SK-N-SH treated with all-trans-retinoic acid at 6 μM for 48 hours (cell line): ENCODE measurements around the gene TOP1.

Experiments
- ARNTL ChIP-seq: fragments of 450-650 bp; formaldehyde crosslinking; IDR thresholded peaks from 2 replicates; pipeline ENCODE4 v1.5.0; 2020; ENCODE audit warnings: low read depth, mild to moderate bottlenecking, moderate library complexity, borderline replicate concordance
- CSDC2 ChIP-seq: fragments of 250-450 bp; sonication (Bioruptor Pico); IDR thresholded peaks from 2 replicates; pipeline ENCODE4 v1.5.0; 2020; ENCODE audit warnings: mild to moderate bottlenecking, moderate library complexity
- RARB ChIP-seq: fragments of 250-450 bp; sonication (Bioruptor Pico); IDR thresholded peaks from 2 replicates; pipeline ENCODE4 v1.8.0; 2021; ENCODE audit warnings: mild to moderate bottlenecking, moderate library complexity
- TOX ChIP-seq: fragments of 250-450 bp; sonication (Bioruptor Pico); IDR thresholded peaks from 2 replicates; pipeline ENCODE4 v1.8.0; 2021; ENCODE audit warnings: mild to moderate bottlenecking, moderate library complexity, borderline replicate concordance
- ZC3H10 ChIP-seq: fragments of 250-450 bp; sonication (Bioruptor Pico); IDR thresholded peaks from 2 replicates; pipeline ENCODE4 v1.5.1; 2021; ENCODE audit warnings: mild to moderate bottlenecking, moderate library complexity
- ZFP3 ChIP-seq: fragments of 250-450 bp; sonication (Bioruptor Pico); IDR thresholded peaks from 2 replicates; pipeline ENCODE4 v1.5.0; 2020; ENCODE audit warnings: mild to moderate bottlenecking, moderate library complexity
- ZFP30 ChIP-seq: fragments of 450-650 bp; formaldehyde crosslinking; IDR thresholded peaks from 2 replicates; pipeline ENCODE4 v1.5.0; 2022; ENCODE audit warnings: mild to moderate bottlenecking, moderate library complexity
- ZNF8 ChIP-seq: fragments of 450-650 bp; formaldehyde crosslinking; IDR thresholded peaks from 2 replicates; pipeline ENCODE4 v1.5.0; 2020; ENCODE audit warnings: mild to moderate bottlenecking, moderate library complexity

GRCh38 chr20:41142245-41142644, 113.6 kb downstream of the TOP1 start:
- TF ChIP-seq ZNF8 (CRISPR knock-in tag) (no peak), TOX (CRISPR knock-in tag) (no peak), CSDC2 (CRISPR knock-in tag) (no peak), ZFP3 (CRISPR knock-in tag) (no peak), ARNTL (CRISPR knock-in tag) (no peak), ZC3H10 (CRISPR knock-in tag) (no peak), RARB (CRISPR knock-in tag) (no peak), ZFP30 (CRISPR knock-in tag) (no peak)
